DND-41 (cell line): ENCODE data around the gene SGPP1.

Experiments
- ATAC-seq: fragments of 200-7000 bp; cut with Tn5 transposase; 3 replicates; pipeline ENCODE4 v1.9.1; 2021; ENCODE audit warnings: low read depth; ENCODE audit not compliant: insufficient read depth
- DNase-seq: peaks from one replicate; pipeline ENCODE4 v3.0.0-alpha.2; 2020
- H2AFZ ChIP-seq: 2 replicates; pipeline ENCODE4 v1.6.0; 2012; ENCODE audit warnings: low read depth, low read length
- H3K27ac ChIP-seq: 2 replicates; pipeline ENCODE4 v1.5.1; 2012; ENCODE audit warnings: low read length, inconsistent platforms
- H3K27me3 ChIP-seq: fragments of 200-600 bp; sonication (generic); 2 replicates; pipeline ENCODE4 v1.6.0; 2012; ENCODE audit warnings: low read length, mild to moderate bottlenecking, inconsistent platforms; ENCODE audit not compliant: insufficient read depth, poor library complexity
- H3K36me3 ChIP-seq: 2 replicates; pipeline ENCODE4 v1.5.1; 2012; ENCODE audit warnings: low read length, inconsistent platforms; ENCODE audit not compliant: insufficient read depth
- H3K4me1 ChIP-seq: 2 replicates; pipeline ENCODE4 v1.5.1; 2012; ENCODE audit warnings: mild to moderate bottlenecking, low read length; ENCODE audit not compliant: insufficient read depth
- H3K4me2 ChIP-seq: 2 replicates; pipeline ENCODE4 v1.6.0; 2012; ENCODE audit warnings: mild to moderate bottlenecking, moderate library complexity, low read length, inconsistent platforms; ENCODE audit not compliant: insufficient read depth
- H3K4me3 ChIP-seq, 2 experiments: fragments of 200-600 bp in 1 of 2; shearing (Covaris generic) in 1 of 2; 2 replicates each; pipeline ENCODE4 v1.5.1; 2012 to 2016; ENCODE audit warnings: inconsistent platforms in 2 of 2, low read length in 2 of 2, mild to moderate bottlenecking in 2 of 2, low read depth in 1 of 2, moderate library complexity in 1 of 2
- H3K79me2 ChIP-seq: 2 replicates; pipeline ENCODE4 v1.6.0; 2012; ENCODE audit warnings: low read length, inconsistent platforms; ENCODE audit not compliant: insufficient read depth
- H3K9ac ChIP-seq: 2 replicates; pipeline ENCODE4 v1.6.0; 2012; ENCODE audit warnings: low read depth, mild to moderate bottlenecking, inconsistent platforms, low read length, moderate library complexity
- H3K9me3 ChIP-seq: 2 replicates; pipeline ENCODE4 v1.5.1; 2012; ENCODE audit warnings: low read length, moderate library complexity, mild to moderate bottlenecking, inconsistent platforms; ENCODE audit not compliant: insufficient read depth, severe bottlenecking
- H4K20me1 ChIP-seq: 2 replicates; pipeline ENCODE4 v1.6.0; 2012; ENCODE audit warnings: low read length; ENCODE audit not compliant: insufficient read depth
- EZH2 ChIP-seq: IDR thresholded peaks from 3 replicates; pipeline ENCODE4 v1.6.1; 2012; ENCODE audit warnings: borderline replicate concordance, low read depth, mild to moderate bottlenecking, moderate library complexity, low read length, inconsistent platforms; ENCODE audit not compliant: severe bottlenecking
- TF ChIP-seq, protein P1 (sequence below): IDR thresholded peaks from 2 replicates; pipeline ENCODE4 v1.5.1; 2012; ENCODE audit warnings: borderline replicate concordance, low read length, moderate library complexity, mild to moderate bottlenecking; ENCODE audit not compliant: poor library complexity, severe bottlenecking; ENCODE audit errors: extremely low read depth

SGPP1 gene

DNA sequence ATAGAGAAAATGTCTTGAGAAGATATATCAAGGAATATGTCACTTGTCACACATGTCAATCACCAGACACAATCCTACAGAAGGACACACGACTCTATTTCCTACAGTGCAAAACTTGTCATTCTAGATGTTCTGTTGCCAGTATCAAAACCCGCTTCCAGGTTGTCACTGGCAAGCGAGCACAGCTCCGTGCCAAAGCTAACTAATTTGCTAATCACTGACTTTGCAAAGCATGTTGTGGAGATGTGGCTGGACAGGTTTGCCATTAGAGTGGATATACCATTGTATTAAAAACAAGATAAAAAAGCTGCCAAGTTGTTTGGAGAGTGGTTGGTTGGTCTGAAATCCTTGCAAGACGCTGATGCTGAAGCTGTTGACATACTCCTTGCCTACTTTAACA is 7.9 kb upstream of the SGPP1 start:
- ATAC-seq, result no peak
- Histone ChIP-seq H3K4me3 (no peak overlapping the region), H2AFZ (no peak overlapping the region), H3K4me1 (no peaks in the 10 kb centered on the region), H3K4me2 (no peak overlapping the region), H3K27me3 (peaks cover 4% of the 10 kb centered on the region), H3K27ac (no peak overlapping the region), H3K79me2 (no peaks in the 10 kb centered on the region), H4K20me1 (no peaks in the 10 kb centered on the region), H3K36me3 (no peaks in the 10 kb centered on the region), H3K9me3 (no peaks in the 10 kb centered on the region), H3K9ac (no peak overlapping the region)
- TF ChIP-seq EZH2, result no peak
- TF ChIP-seq, protein P1, sequence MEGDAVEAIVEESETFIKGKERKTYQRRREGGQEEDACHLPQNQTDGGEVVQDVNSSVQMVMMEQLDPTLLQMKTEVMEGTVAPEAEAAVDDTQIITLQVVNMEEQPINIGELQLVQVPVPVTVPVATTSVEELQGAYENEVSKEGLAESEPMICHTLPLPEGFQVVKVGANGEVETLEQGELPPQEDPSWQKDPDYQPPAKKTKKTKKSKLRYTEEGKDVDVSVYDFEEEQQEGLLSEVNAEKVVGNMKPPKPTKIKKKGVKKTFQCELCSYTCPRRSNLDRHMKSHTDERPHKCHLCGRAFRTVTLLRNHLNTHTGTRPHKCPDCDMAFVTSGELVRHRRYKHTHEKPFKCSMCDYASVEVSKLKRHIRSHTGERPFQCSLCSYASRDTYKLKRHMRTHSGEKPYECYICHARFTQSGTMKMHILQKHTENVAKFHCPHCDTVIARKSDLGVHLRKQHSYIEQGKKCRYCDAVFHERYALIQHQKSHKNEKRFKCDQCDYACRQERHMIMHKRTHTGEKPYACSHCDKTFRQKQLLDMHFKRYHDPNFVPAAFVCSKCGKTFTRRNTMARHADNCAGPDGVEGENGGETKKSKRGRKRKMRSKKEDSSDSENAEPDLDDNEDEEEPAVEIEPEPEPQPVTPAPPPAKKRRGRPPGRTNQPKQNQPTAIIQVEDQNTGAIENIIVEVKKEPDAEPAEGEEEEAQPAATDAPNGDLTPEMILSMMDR, result no peak
- DNase-seq, result no peak

DNA sequence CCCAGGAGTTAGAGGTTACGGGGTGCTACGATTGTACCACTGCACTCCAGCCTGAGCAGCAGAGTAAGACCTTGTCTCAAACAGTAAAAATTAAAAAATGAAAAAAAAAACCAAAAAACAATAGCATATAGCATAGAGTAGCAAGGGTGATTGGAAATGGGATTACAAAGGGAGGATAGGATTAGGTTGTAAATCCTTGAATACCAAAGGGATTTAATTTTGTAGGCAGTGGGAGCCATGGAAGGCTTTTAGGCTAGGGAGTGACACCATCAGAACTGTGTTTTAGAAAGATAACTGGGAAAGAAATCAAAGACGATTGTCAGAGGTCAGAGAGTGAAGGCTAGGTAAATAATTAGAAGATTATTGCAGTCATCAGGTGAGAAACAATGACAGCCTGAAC is 2.8 kb upstream of the SGPP1 start:
- no peak for TF ChIP-seq EZH2
- TF ChIP-seq, protein P1, result no peak
- DNase-seq (no peak), ATAC-seq (no peak)
- no peak overlapping the region for H3K9ac ChIP-seq
- H3K4me1 ChIP-seq, result peaks cover 23% of the 10 kb centered on the region
- H2AFZ ChIP-seq, result no peak overlapping the region
- peaks cover 7% of the 10 kb centered on the region; the same call in 1 of the 2 replicates for H3K36me3 ChIP-seq
- H4K20me1 ChIP-seq, result no peaks in the 10 kb centered on the region
- no peak overlapping the region for H3K4me2 ChIP-seq
- H3K27ac ChIP-seq, result no peak overlapping the region
- H3K4me3 ChIP-seq, result no peak overlapping the region
- H3K9me3 ChIP-seq, result no peaks in the 10 kb centered on the region
- H3K27me3 ChIP-seq, result peaks cover 8% of the 10 kb centered on the region
- H3K79me2 ChIP-seq, result peaks cover 21% of the 10 kb centered on the region

DNA sequence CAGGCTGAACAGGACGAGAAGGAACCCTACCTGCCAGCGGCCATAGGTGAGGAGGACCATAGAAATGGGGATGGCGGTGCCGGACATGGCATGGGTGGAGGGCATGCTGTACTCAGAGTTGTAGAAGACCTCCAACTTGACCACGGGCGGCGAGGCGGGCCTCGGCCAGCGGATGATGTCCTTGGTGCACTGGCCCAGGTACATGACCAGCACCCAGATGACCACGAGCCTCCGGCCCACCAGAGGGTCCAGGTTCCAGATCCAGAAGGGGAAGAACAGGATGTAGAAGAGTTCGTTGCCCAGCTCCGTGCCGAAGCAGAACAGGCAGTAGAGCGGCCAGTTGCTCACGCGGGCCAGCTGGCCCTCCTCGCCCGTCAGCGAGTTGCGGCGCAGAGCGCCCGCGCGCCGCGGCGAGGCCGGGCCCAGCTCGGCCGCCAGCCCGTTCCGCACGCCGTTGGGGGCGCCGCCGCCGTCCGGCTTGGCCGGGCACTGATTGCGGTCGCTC is 582 bp downstream of the SGPP1 start:
- Histone ChIP-seq H3K27me3 (peaks cover 8% of the 10 kb centered on the region), H3K27ac (peak overlapping the region; percentile 83), H3K36me3 (peaks cover 7% of the 10 kb centered on the region; the same call in 1 of the 2 replicates), H3K9me3 (no peaks in the 10 kb centered on the region), H2AFZ (peak overlapping the region; percentile 97), H3K4me3 (peak overlapping the region; percentile 84 to 97), H3K4me2 (peak overlapping the region; percentile 98), H3K79me2 (peaks cover 47% of the 10 kb centered on the region), H4K20me1 (no peaks in the 10 kb centered on the region; the same call in 1 of the 2 replicates), H3K4me1 (peaks cover 40% of the 10 kb centered on the region), H3K9ac (peak overlapping the region; percentile 97)
- ATAC-seq (peak; percentile 40), DNase-seq (peak; percentile 16)
- TF ChIP-seq, protein P1, result no peak
- no peak for TF ChIP-seq EZH2

DNA sequence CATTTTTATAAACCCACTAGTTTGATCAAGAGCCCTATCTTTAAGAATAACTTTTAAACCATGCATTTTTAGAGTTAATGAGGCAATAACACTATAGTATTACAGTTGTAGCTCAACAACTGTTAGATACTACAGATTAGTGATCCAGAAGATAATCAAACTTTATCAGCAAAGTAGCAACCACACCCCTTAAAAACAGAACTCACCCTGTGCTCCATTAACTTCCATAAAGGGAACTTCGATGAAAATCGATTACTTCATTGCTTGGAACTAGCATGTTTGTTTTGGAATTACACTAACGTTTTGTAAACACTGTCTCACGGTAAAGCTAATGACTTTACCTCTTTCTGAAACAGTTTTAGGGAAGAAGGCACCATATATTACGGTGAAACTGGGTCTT is 1.4 kb downstream of the SGPP1 start:
- DNase-seq, result no peak
- peaks cover 50% of the 10 kb centered on the region for H3K79me2 ChIP-seq
- ATAC-seq, result no peak
- peak overlapping the region; percentile 83; the same call in 1 of the 2 replicates for H3K27ac ChIP-seq
- no peaks in the 10 kb centered on the region for H3K9me3 ChIP-seq
- peak overlapping the region; percentile 84 to 97; a peak in 3 of 4 replicates for H3K4me3 ChIP-seq
- H3K4me1 ChIP-seq, result peaks cover 40% of the 10 kb centered on the region
- peak overlapping the region; percentile 98 for H3K4me2 ChIP-seq
- H2AFZ ChIP-seq, result peak overlapping the region; percentile 97
- peaks cover 8% of the 10 kb centered on the region for H3K27me3 ChIP-seq
- peak overlapping the region; percentile 97 for H3K9ac ChIP-seq
- TF ChIP-seq, protein P1, result no peak
- TF ChIP-seq EZH2, result no peak
- H3K36me3 ChIP-seq, result peaks cover 7% of the 10 kb centered on the region
- H4K20me1 ChIP-seq, result no peaks in the 10 kb centered on the region; the same call in 1 of the 2 replicates
